ENCODE measurements around the gene LRRN4. TPM values are rescaled to one million over a fixed set of nuclear protein-coding genes. Genes with fewer than 3 reads are reported as not detected.

The LRRN4 gene
- total and polyA plus RNA-seq, 9 of the 15 experiments (the other 6 are each of a cell fraction or from before 2014, with no cell fraction given): not detected

- peak overlapping the region; percentile 87 for H3K4me2 ChIP-seq (ENCODE audit: insufficient read depth, low read length)
- H3K27ac ChIP-seq (ENCODE audit: extremely low read depth, low read depth, low read length): peak overlapping the region; percentile 18; the same call in 2 of the 3 replicates
- no peak overlapping the region for H2AFZ ChIP-seq (ENCODE audit: low read depth, low read length)
- H3K27me3 ChIP-seq (ENCODE audit: control insufficient read depth in 2 of 2, insufficient read depth in 2 of 2, low read length in 2 of 2): no peaks in the 10 kb centered on the region
- H3K36me3 ChIP-seq (ENCODE audit: control insufficient read depth, insufficient read depth, low read length): peaks cover 32% of the 10 kb centered on the region; the same call in 2 of the 3 replicates
- peaks cover 66% of the 10 kb centered on the region for H3K79me2 ChIP-seq (ENCODE audit: control insufficient read depth, insufficient read depth, low read length)
- TSS peak; percentile 48 for BruUV-seq (replicated peaks)
- ChIA-PET CTCF (ENCODE audit: low intra/inter-chr PET ratio) (no interaction called here), POLR2A (interaction anchor here (1.1 to 1.6 kb wide), 3 partner anchors 9 to 475 kb away, joined by 3 to 5 read pairs (median 4); no protein-coding TSS in a partner anchor)
- 3% methylated on average over 4 of the region's 4 CpGs for WGBS (ENCODE audit: insufficient coverage, low coverage, missing lambda C conversion rate)
- no peaks in the 10 kb centered on the region for H3K9me1 ChIP-seq (ENCODE audit: control insufficient read depth, insufficient read depth, low read length)
- peak overlapping the region; percentile 77 to 84 for H3K9ac ChIP-seq (ENCODE audit: insufficient read depth in 1 of 2, low read depth in 2 of 2, low read length in 2 of 2)
- DNase-seq (ENCODE audit: extremely low read depth in 1 of 4, low spot score in 3 of 4) (peak in 1 of 4 experiments; percentile 22), ATAC-seq (peak; percentile 9; the same call in 2 of the 3 replicates), FAIRE-seq (no peak)
- peak overlapping the region; percentile 89 for H3K4me3 ChIP-seq
- H4K20me1 ChIP-seq (replicated peaks; ENCODE audit: control insufficient read depth, insufficient read depth, low read length): peaks cover 4% of the 10 kb centered on the region
- in situ Hi-C loops (cut with MboI): no loop called here
- peaks cover 6 to 13% of the 10 kb centered on the region in 2 experiments; a peak in 4 of 5 replicates for H3K4me1 ChIP-seq (replicated peaks in 1 of 2; ENCODE audit: control insufficient read depth in 2 of 2, insufficient read depth in 2 of 2, low read length in 2 of 2)
- H3K9me3 ChIP-seq (replicated peaks; ENCODE audit: control insufficient read depth, insufficient read depth, low read depth, low read length): no peaks in the 10 kb centered on the region
- intact Hi-C loops (cut with micrococcal nuclease): no loop called here
- TF ChIP-seq PTTG1 (tag; IDR thresholded peaks at IDR 0.05; ENCODE audit: low read depth) (no peak), CBX3 (IDR thresholded peaks at IDR 0.05; ENCODE audit: borderline replicate concordance in 1 of 2, low read length in 2 of 2) (no peak), NR0B1 (IDR thresholded peaks at IDR 0.05; ENCODE audit: partially characterized antibody) (no peak), CGGBP1 (CRISPR knock-in tag; IDR thresholded peaks at IDR 0.05) (no peak), RREB1 (CRISPR knock-in tag; IDR thresholded peaks at IDR 0.05) (no peak), E2F8 (IDR thresholded peaks at IDR 0.05; ENCODE audit: low read depth, partially characterized antibody) (no peak), BHLHE40 (IDR thresholded peaks at IDR 0.05; ENCODE audit: low read length) (no peak), ZBTB2 (IDR thresholded peaks at IDR 0.05) (no peak), DLX4 (CRISPR knock-in tag; IDR thresholded peaks at IDR 0.05) (no peak)
Observed at GRCh38 chr20:6007094-6007528, 46.7 kb downstream of the LRRN4 start.
